T-helper 22 cell (primary cell): ENCODE results near the gene EIF3CL.
"Not testable (repeated sequence)": the region's sequence is repeated elsewhere in the genome, so short reads cannot be mapped to it uniquely, and the experiment has no call there.

Experiments
- DNase-seq: peaks from one replicate; pipeline ENCODE4 v3.0.0-alpha.2; 2020; ENCODE audit warnings: low read depth

Gene EIF3CL

GRCh38 chr16:28363408-28363807, 40.2 kb downstream of the EIF3CL start, which contains the start of gene NPIPB6:
NPIPB6 (minus strand) TSS chr16:28363508; CDS start chr16:28362822, 686 bp downstream.
- DNase-seq = not testable (repeated sequence)

- not testable (repeated sequence) for DNase-seq
Observed at GRCh38 chr16:28362600-28362999, 41.0 kb downstream of the EIF3CL start.

GRCh38 chr16:28338230-28338629, 65.4 kb downstream of the EIF3CL start:
- DNase-seq = not testable (repeated sequence)

GRCh38 chr16:28336940-28337710, 66.5 kb downstream of the EIF3CL start:
- DNase-seq = not testable (repeated sequence)

DNA sequence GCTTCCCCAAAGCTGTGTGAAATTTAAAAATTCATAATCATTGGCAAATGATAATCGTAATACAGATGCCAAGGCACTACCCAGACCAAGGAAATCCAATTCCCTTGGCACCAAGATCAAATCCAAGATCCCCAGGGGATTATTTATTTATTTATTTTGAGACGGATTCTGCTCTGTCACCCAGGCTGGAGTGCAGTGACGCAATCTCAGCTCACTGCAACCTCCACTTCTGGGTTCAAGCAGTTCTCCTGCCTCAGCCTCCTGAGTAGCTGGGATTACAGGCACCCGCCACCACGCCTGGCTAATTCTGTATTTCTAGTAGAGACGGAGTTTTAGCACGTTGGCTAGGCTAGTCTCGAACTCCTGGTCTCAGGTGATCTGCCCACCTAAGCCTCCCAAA, 68.0 kb downstream of the EIF3CL start:
- DNase-seq = not testable (repeated sequence)

GRCh38 chr16:28332632-28333031, 71.0 kb downstream of the EIF3CL start:
- DNase-seq = not testable (repeated sequence)

DNA sequence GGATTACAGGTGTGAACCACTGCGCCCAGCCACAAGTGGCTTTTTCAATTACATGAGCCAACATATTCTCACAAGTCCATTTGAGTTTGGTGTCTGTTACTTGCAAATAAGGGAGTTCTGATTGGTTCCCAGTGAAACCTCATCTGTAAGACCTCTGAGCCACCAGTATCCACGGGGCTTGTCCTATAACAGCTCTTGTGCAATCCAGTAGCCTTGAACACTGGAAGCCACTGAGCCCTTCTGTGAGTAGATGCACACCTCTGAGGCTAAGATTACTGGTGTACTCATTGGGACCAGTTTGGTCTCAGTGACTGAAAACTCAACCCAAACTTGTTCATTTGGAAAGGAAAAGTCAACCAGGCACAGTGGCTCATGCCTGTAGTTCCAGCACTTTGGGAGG, 72.7 kb downstream of the EIF3CL start:
- not testable (repeated sequence) for DNase-seq

- DNase-seq = not testable (repeated sequence)
Observed at GRCh38 chr16:28330232-28330631, 73.4 kb downstream of the EIF3CL start.
